HL-60/S4 treated with phorbol 12-myristate 13-acetate at 8.2 ng/mL for 4 days and 3 days (cell line): ENCODE measurements around the gene SHISAL1.

Experiments used
- in situ Hi-C: fragments of 300-500 bp; cut with MboI; formaldehyde crosslinking; loops from 2 replicates; pipeline ENCODE4 v1.15.0; 2022; ENCODE audit warnings: low sequenced_read_pairs

Gene SHISAL1

GRCh38 chr22:44213489-44214043 is 99.2 kb downstream of the SHISAL1 start:
- in situ Hi-C loops, result no loop called here

GRCh38 chr22:44212936-44213335 is 99.8 kb downstream of the SHISAL1 start:
- in situ Hi-C loops, result no loop called here

GRCh38 chr22:44211946-44212930 is 100.5 kb downstream of the SHISAL1 start:
- in situ Hi-C loops, result no loop called here

GRCh38 chr22:44211256-44211945 is 101.3 kb downstream of the SHISAL1 start:
- in situ Hi-C loops, result no loop called here

GRCh38 chr22:44210722-44211121 is 102.0 kb downstream of the SHISAL1 start:
- in situ Hi-C loops, result no loop called here

- in situ Hi-C loops, result no loop called here
Measured at GRCh38 chr22:44209343-44209742, 103.4 kb downstream of the SHISAL1 start.

- in situ Hi-C loops, result no loop called here
Measured at GRCh38 chr22:44207981-44208317, 104.8 kb downstream of the SHISAL1 start.

GRCh38 chr22:44207173-44207980 is 105.4 kb downstream of the SHISAL1 start:
- in situ Hi-C loops, result no loop called here

GRCh38 chr22:44206696-44207095 is 106.1 kb downstream of the SHISAL1 start:
- in situ Hi-C loops, result no loop called here

GRCh38 chr22:44206330-44206645 is 106.5 kb downstream of the SHISAL1 start:
- in situ Hi-C loops, result no loop called here

- in situ Hi-C loops, result no loop called here
Measured at GRCh38 chr22:44205516-44206329, 107.0 kb downstream of the SHISAL1 start.

GRCh38 chr22:44204739-44205515 is 107.8 kb downstream of the SHISAL1 start:
- in situ Hi-C loops, result no loop called here

- in situ Hi-C loops, result no loop called here
Measured at GRCh38 chr22:44203203-44203602, 109.5 kb downstream of the SHISAL1 start.

GRCh38 chr22:44202261-44202789 is 110.4 kb downstream of the SHISAL1 start:
- in situ Hi-C loops, result no loop called here

- in situ Hi-C loops, result no loop called here
Measured at GRCh38 chr22:44201665-44202064, 111.1 kb downstream of the SHISAL1 start.

- in situ Hi-C loops, result no loop called here
Measured at GRCh38 chr22:44200855-44201550, 111.7 kb downstream of the SHISAL1 start.

- in situ Hi-C loops, result no loop called here
Measured at GRCh38 chr22:44200451-44200850, 112.3 kb downstream of the SHISAL1 start.

GRCh38 chr22:44199866-44200265 is 112.9 kb downstream of the SHISAL1 start:
- in situ Hi-C loops, result no loop called here

- in situ Hi-C loops, result no loop called here
Measured at GRCh38 chr22:44199164-44199563, 113.6 kb downstream of the SHISAL1 start.
